ENCODE results near the gene FBXO41.

- TF ChIP-seq EZH2 (IDR thresholded peaks at IDR 0.05; ENCODE audit: borderline replicate concordance, low read depth, low read length, severe bottlenecking) = no peak
- no peak for TF ChIP-seq POLR2A (IDR thresholded peaks at IDR 0.05; ENCODE audit: low read depth, low read length)
- TF ChIP-seq, protein P1, sequence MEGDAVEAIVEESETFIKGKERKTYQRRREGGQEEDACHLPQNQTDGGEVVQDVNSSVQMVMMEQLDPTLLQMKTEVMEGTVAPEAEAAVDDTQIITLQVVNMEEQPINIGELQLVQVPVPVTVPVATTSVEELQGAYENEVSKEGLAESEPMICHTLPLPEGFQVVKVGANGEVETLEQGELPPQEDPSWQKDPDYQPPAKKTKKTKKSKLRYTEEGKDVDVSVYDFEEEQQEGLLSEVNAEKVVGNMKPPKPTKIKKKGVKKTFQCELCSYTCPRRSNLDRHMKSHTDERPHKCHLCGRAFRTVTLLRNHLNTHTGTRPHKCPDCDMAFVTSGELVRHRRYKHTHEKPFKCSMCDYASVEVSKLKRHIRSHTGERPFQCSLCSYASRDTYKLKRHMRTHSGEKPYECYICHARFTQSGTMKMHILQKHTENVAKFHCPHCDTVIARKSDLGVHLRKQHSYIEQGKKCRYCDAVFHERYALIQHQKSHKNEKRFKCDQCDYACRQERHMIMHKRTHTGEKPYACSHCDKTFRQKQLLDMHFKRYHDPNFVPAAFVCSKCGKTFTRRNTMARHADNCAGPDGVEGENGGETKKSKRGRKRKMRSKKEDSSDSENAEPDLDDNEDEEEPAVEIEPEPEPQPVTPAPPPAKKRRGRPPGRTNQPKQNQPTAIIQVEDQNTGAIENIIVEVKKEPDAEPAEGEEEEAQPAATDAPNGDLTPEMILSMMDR (IDR thresholded peaks at IDR 0.05; ENCODE audit: extremely low read depth in 1 of 2, insufficient read depth in 1 of 2, low read depth in 1 of 2, low read length in 2 of 2) = no peak
- TF ChIP-seq, protein P2, sequence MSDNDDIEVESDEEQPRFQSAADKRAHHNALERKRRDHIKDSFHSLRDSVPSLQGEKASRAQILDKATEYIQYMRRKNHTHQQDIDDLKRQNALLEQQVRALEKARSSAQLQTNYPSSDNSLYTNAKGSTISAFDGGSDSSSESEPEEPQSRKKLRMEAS (IDR thresholded peaks at IDR 0.05; ENCODE audit: insufficient read depth, insufficient read length) = no peak
- TF ChIP-seq FOS (IDR thresholded peaks at IDR 0.05; ENCODE audit: borderline replicate concordance, insufficient read depth, low read length) = no peak
Observed at GRCh38 chr2:73249636-73250035, 34.6 kb downstream of the FBXO41 start.
